DOHH2 (cell line): Measurements from ENCODE around the gene CCNYL1.
"Not testable (repeated sequence)": the region's sequence is repeated elsewhere in the genome, so short reads cannot be mapped to it uniquely, and the experiment has no call there.

Source experiments
- H3F3A ChIP-seq: fragments of 200-600 bp; sonication (generic), shearing (Covaris generic); 2 replicates; pipeline ENCODE4 v1.6.0; 2016; ENCODE audit warnings: antibody characterized with exemption, mild to moderate bottlenecking; ENCODE audit not compliant: control insufficient read depth, insufficient read depth
- H3K27ac ChIP-seq: fragments of 200-600 bp; sonication (generic); 2 replicates; pipeline ENCODE4 v1.5.1; 2014; ENCODE audit warnings: low read depth, mild to moderate bottlenecking, low read length, moderate library complexity
- H3K27me3 ChIP-seq: fragments of 200-600 bp; sonication (generic); 2 replicates; pipeline ENCODE4 v1.6.1; 2014; ENCODE audit warnings: mild to moderate bottlenecking, low read length, mixed read lengths; ENCODE audit not compliant: control insufficient read depth
- H3K36me3 ChIP-seq: fragments of 200-600 bp; sonication (generic); 2 replicates; pipeline ENCODE4 v1.6.1; 2014; ENCODE audit warnings: mild to moderate bottlenecking, low read length, moderate library complexity, mixed read lengths; ENCODE audit not compliant: control insufficient read depth
- H3K4me1 ChIP-seq: fragments of 200-600 bp; sonication (generic); 2 replicates; pipeline ENCODE4 v1.6.1; 2014; ENCODE audit warnings: mild to moderate bottlenecking, low read length, mixed read lengths; ENCODE audit not compliant: control insufficient read depth
- H3K4me2 ChIP-seq: fragments of 200-600 bp; sonication (generic); 2 replicates; pipeline ENCODE4 v1.6.0; 2014; ENCODE audit warnings: mild to moderate bottlenecking, low read length, moderate library complexity
- H3K4me3 ChIP-seq: fragments of 200-600 bp; sonication (generic); 2 replicates; pipeline ENCODE4 v1.5.1; 2014; ENCODE audit warnings: mild to moderate bottlenecking, low read length, mixed read lengths
- H3K79me2 ChIP-seq: fragments of 200-600 bp; sonication (generic); 2 replicates; pipeline ENCODE4 v1.6.1; 2014; ENCODE audit warnings: mild to moderate bottlenecking, low read length, mixed read lengths; ENCODE audit not compliant: control insufficient read depth
- H3K9me2 ChIP-seq: fragments of 200-600 bp; sonication (generic); replicated peaks from 2 replicates; pipeline ENCODE4 v1.6.1; 2014; ENCODE audit warnings: mild to moderate bottlenecking, low read length, mixed read lengths; ENCODE audit not compliant: control insufficient read depth
- H3K9me3 ChIP-seq: fragments of 200-600 bp; sonication (generic); 2 replicates; pipeline ENCODE4 v1.6.1; 2014; ENCODE audit warnings: antibody characterized with exemption, low read length, mixed read lengths; ENCODE audit not compliant: control insufficient read depth, insufficient read depth
- H4K20me1 ChIP-seq: fragments of 200-600 bp; sonication (generic); 2 replicates; pipeline ENCODE4 v1.6.0; 2014; ENCODE audit warnings: low read depth, mild to moderate bottlenecking, antibody characterized with exemption, low read length, moderate library complexity; ENCODE audit not compliant: control insufficient read depth, insufficient read depth
- EZH2phosphoT487 ChIP-seq: fragments of 200-600 bp; sonication (generic); IDR thresholded peaks from 2 replicates; pipeline ENCODE4 v1.6.1; 2017; ENCODE audit warnings: borderline replicate concordance, mild to moderate bottlenecking, antibody characterized with exemption, low read length, moderate library complexity, mixed read lengths
- TF ChIP-seq, protein P1 (sequence below): fragments of 200-600 bp; sonication (generic); IDR thresholded peaks from one replicate; pipeline ENCODE4 v1.5.1; 2014; ENCODE audit warnings: antibody characterized with exemption, mild to moderate bottlenecking, low read depth, low read length; ENCODE audit not compliant: poor library complexity, severe bottlenecking

Gene CCNYL1

GRCh38 chr2:207722773-207723424 is 11.5 kb downstream of the CCNYL1 start:
- Histone ChIP-seq H3K27me3 (no peaks in the 10 kb centered on the region), H3K79me2 (peaks cover 34% of the 10 kb centered on the region), H3K9me3 (no peaks in the 10 kb centered on the region), H3K4me3 (no peak overlapping the region), H3K4me2 (no peak overlapping the region), H3K36me3 (peaks cover 5% of the 10 kb centered on the region), H3K27ac (no peak overlapping the region), H4K20me1 (no peaks in the 10 kb centered on the region), H3K4me1 (peaks cover 75% of the 10 kb centered on the region), H3F3A (peaks cover 24% of the 10 kb centered on the region), H3K9me2 (no peaks in the 10 kb centered on the region)
- TF ChIP-seq, protein P1, sequence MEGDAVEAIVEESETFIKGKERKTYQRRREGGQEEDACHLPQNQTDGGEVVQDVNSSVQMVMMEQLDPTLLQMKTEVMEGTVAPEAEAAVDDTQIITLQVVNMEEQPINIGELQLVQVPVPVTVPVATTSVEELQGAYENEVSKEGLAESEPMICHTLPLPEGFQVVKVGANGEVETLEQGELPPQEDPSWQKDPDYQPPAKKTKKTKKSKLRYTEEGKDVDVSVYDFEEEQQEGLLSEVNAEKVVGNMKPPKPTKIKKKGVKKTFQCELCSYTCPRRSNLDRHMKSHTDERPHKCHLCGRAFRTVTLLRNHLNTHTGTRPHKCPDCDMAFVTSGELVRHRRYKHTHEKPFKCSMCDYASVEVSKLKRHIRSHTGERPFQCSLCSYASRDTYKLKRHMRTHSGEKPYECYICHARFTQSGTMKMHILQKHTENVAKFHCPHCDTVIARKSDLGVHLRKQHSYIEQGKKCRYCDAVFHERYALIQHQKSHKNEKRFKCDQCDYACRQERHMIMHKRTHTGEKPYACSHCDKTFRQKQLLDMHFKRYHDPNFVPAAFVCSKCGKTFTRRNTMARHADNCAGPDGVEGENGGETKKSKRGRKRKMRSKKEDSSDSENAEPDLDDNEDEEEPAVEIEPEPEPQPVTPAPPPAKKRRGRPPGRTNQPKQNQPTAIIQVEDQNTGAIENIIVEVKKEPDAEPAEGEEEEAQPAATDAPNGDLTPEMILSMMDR: no peak
- no peak for TF ChIP-seq EZH2phosphoT487

DNA sequence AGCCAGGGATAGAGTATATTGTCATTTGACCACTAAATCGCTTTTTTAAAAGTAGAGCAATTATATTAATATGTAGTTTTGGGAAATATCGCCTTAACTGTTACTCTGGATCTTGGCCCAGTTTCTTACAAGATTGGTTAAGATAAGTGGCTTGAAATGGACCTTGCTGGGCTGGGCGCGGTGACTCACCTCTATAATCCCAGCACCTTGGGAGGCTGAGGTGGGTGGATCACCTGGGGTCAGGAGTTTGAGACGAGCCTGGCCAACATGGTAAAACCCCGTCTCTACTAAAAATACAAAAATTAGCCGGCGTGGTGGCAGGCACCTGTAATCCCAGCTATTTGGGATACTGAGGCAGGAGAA is 12.0 kb downstream of the CCNYL1 start:
- Histone ChIP-seq H3F3A (peaks cover 24% of the 10 kb centered on the region), H3K79me2 (peaks cover 32% of the 10 kb centered on the region), H3K4me1 (peaks cover 78% of the 10 kb centered on the region)
- H4K20me1 ChIP-seq, H3K4me3 ChIP-seq, H3K4me2 ChIP-seq, H3K27me3 ChIP-seq, H3K36me3 ChIP-seq, H3K27ac ChIP-seq, H3K9me2 ChIP-seq, H3K9me3 ChIP-seq: not testable (repeated sequence)

DNA sequence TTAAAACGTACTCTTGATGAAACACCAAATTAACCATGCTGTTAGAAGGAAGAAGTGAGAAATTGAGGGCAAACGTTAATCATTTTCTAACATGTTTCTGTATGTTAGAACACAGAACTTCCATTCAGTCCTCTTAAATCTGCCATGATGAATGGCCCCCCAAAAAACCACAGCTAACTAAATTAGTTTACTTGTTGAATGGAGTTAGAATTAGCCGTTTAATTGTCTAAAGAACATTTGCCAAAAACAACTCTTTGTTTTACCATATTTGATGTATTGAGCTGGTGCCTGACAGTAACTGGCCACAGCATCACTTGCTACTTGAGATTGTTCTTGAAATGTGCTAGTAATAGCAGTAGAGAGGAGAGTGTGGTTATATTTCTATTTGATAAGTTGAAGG is 12.7 kb downstream of the CCNYL1 start:
- H3K36me3 ChIP-seq: peaks cover 5% of the 10 kb centered on the region
- TF ChIP-seq EZH2phosphoT487: no peak
- TF ChIP-seq, protein P1: no peak

DNA sequence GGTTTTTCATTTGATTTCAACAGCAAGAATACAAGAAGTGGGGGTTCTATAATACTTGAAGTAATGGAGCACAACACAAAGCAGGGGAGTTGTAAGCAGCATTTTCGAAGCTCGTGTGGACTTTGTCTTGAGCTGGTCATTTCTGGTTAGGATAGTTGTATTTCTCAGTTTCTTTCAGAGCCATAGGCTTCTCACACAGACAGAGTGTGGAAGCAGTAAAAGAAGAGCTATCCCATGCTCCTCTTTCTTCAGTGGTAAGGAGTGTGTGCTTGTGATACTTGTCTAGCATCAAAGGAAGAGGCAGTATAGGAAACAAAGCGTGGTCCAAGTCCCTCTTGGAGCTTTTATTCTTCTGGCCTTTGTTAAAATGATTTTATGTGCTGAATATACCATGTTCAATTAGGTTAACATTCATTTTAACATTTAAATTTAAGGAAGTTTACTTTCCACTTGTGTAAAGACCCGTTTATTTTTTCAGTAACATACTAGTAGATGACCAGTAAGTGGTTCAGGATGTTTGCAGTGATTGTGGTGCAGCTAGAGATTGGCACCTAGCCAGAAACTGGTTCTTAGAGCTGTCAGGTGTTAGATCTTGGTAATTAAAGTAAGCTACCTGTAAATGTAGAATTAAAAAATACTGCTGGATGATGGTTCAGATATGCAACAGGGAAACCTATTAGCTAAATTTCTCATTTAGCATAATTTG is 14.6 kb downstream of the CCNYL1 start:
- Histone ChIP-seq H3K9me3 (no peaks in the 10 kb centered on the region), H4K20me1 (no peaks in the 10 kb centered on the region), H3K9me2 (no peaks in the 10 kb centered on the region), H3K36me3 (peaks cover 8% of the 10 kb centered on the region), H3K27me3 (no peaks in the 10 kb centered on the region), H3F3A (peaks cover 24% of the 10 kb centered on the region), H3K4me3 (peak overlapping the region; percentile 57), H3K27ac (peak overlapping the region; percentile 73), H3K79me2 (peaks cover 21% of the 10 kb centered on the region), H3K4me2 (peak overlapping the region; percentile 84), H3K4me1 (peaks cover 74% of the 10 kb centered on the region)
- TF ChIP-seq, protein P1: no peak
- no peak for TF ChIP-seq EZH2phosphoT487

More for the DNA sequence above, 12.7 kb downstream of the CCNYL1 start:
- Histone ChIP-seq H3K4me2 (peak overlapping the region; percentile 39), H3K4me3 (peak overlapping the region; percentile 11; the same call in 1 of the 2 replicates), H3K9me2 (no peaks in the 10 kb centered on the region), H3F3A (peaks cover 24% of the 10 kb centered on the region), H3K27ac (peak overlapping the region; percentile 0; the same call in 1 of the 2 replicates), H3K79me2 (peaks cover 26% of the 10 kb centered on the region), H4K20me1 (no peaks in the 10 kb centered on the region), H3K9me3 (no peaks in the 10 kb centered on the region), H3K4me1 (peaks cover 80% of the 10 kb centered on the region), H3K27me3 (no peaks in the 10 kb centered on the region)
